ENCODE results near the gene ANXA2.
"Not testable (repeated sequence)": the region's sequence is repeated elsewhere in the genome, so short reads cannot be mapped to it uniquely, and the experiment has no call there.

The ANXA2 gene

GRCh38 chr15:60338810-60339209 is 59.0 kb downstream of the ANXA2 start:
- DNase-seq = no peak

- no peak for DNase-seq
These were observed 60.7 kb downstream of the ANXA2 start for GRCh38 chr15:60337076-60337475.

- DNase-seq = not testable (repeated sequence)
These were observed 62.5 kb downstream of the ANXA2 start for GRCh38 chr15:60335296-60335695.

GRCh38 chr15:60328852-60329443 is 68.8 kb downstream of the ANXA2 start:
- no peak for DNase-seq

- DNase-seq = no peak
These were observed 70.7 kb downstream of the ANXA2 start for GRCh38 chr15:60326824-60327654.

- DNase-seq = no peak
These were observed 71.4 kb downstream of the ANXA2 start for GRCh38 chr15:60326343-60326742.

- no peak for DNase-seq
These were observed 71.9 kb downstream of the ANXA2 start for GRCh38 chr15:60325905-60326304.

GRCh38 chr15:60324706-60325438 is 72.9 kb downstream of the ANXA2 start:
- DNase-seq = no peak

GRCh38 chr15:60323322-60323721 is 74.5 kb downstream of the ANXA2 start:
- no peak for DNase-seq

GRCh38 chr15:60320365-60320764 is 77.4 kb downstream of the ANXA2 start:
- no peak for DNase-seq

- DNase-seq = no peak
These were observed 79.4 kb downstream of the ANXA2 start for GRCh38 chr15:60318216-60318867.

- DNase-seq = no peak
These were observed 80.8 kb downstream of the ANXA2 start for GRCh38 chr15:60316961-60317360.

- DNase-seq = no peak
These were observed 81.9 kb downstream of the ANXA2 start for GRCh38 chr15:60315878-60316277.

- no peak for DNase-seq
These were observed 83.9 kb downstream of the ANXA2 start for GRCh38 chr15:60313906-60314305.

- no peak for DNase-seq
These were observed 90.8 kb downstream of the ANXA2 start for GRCh38 chr15:60307034-60307433.

GRCh38 chr15:60301024-60301423 is 96.8 kb downstream of the ANXA2 start:
- DNase-seq = no peak

- no peak for DNase-seq
These were observed 98.2 kb downstream of the ANXA2 start for GRCh38 chr15:60299452-60300047.
